ENCODE results near the gene PADI3.

DNA sequence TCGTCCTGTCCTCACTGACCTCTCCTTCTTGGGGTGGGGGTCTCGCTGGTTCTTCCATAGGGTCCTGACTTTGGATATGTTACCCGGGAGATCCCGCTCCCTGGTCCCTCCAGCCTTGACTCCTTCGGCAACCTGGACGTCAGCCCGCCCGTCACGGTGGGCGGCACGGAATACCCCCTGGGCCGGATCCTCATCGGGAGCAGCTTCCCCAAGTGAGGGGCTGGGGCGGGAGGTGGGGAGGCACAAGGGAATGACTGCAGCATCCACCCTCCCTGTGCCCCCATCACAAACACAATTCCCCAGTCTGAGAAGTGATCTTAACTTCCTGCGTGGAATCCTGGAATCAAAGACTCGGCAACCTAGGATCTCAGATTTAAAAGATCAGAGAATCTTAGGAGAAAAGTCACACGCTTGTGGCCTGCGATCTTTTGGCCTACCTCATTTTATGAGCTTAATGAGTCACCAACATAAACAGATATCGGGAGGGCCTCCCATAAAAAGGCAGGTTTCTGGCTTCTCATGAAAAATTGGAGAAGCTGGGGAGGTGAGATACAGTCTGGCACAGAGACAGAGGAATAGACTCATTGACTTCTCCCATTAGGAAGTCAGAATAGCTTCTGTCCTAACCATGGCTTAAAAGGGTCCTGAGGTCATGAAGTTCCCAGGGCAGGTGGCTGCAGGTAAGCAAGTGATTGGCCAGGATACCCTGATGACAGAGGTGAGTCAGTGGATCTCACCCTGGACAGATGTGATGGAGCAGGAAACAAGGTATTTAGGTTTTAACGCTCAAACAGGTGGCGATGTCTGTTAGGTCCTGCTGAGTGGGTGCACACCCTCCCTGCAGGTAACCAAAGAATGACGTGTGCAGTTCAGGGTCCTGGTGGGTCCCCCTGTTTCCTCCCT, 15.9 kb upstream of the PADI3 start:
- no peak for TF ChIP-seq POLR2A (IDR thresholded peaks at IDR 0.05)
- TF ChIP-seq, protein P1, sequence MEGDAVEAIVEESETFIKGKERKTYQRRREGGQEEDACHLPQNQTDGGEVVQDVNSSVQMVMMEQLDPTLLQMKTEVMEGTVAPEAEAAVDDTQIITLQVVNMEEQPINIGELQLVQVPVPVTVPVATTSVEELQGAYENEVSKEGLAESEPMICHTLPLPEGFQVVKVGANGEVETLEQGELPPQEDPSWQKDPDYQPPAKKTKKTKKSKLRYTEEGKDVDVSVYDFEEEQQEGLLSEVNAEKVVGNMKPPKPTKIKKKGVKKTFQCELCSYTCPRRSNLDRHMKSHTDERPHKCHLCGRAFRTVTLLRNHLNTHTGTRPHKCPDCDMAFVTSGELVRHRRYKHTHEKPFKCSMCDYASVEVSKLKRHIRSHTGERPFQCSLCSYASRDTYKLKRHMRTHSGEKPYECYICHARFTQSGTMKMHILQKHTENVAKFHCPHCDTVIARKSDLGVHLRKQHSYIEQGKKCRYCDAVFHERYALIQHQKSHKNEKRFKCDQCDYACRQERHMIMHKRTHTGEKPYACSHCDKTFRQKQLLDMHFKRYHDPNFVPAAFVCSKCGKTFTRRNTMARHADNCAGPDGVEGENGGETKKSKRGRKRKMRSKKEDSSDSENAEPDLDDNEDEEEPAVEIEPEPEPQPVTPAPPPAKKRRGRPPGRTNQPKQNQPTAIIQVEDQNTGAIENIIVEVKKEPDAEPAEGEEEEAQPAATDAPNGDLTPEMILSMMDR (IDR thresholded peaks at IDR 0.05): no peak

Data from heart left ventricle (tissue), 13 donors.